Calu3 (cell line): ENCODE measurements around the gene F2RL3. TPM values are rescaled to one million over a fixed set of nuclear protein-coding genes. Genes with fewer than 3 reads are reported as not detected.

Source experiments
- BruUV-seq: library from RNA; stranded (reverse); fragments of 400-500 nt; replicated peaks from 2 replicates; lab custom pipeline; 2021; lab: Mats Ljungman, UMichigan
- CTCF ChIA-PET: fragments of 300-600 bp; sonication (Branson Sonifier 250); formaldehyde crosslinking; loops from one replicate; lab custom pipeline; 2022; ENCODE audit warnings: antibody characterized with exemption; lab: Charles Lee
- DNase-seq: peaks from one replicate; pipeline ENCODE4 v3.0.0; 2022
- H3K27ac Mint-ChIP-seq: one replicate; pipeline ENCODE4 v1.8.0; 2022; ENCODE audit warnings: mixed read lengths; ENCODE audit not compliant: unreplicated experiment
- H3K27me3 Mint-ChIP-seq: one replicate; pipeline ENCODE4 v1.8.0; 2022; ENCODE audit warnings: mixed read lengths; ENCODE audit not compliant: unreplicated experiment
- H3K36me3 Mint-ChIP-seq: one replicate; pipeline ENCODE4 v1.8.0; 2022; ENCODE audit warnings: mild to moderate bottlenecking, moderate library complexity, mixed read lengths; ENCODE audit not compliant: insufficient read depth, unreplicated experiment
- H3K4me1 Mint-ChIP-seq: one replicate; pipeline ENCODE4 v1.8.0; 2022; ENCODE audit warnings: mild to moderate bottlenecking, low read depth, mixed read lengths; ENCODE audit not compliant: unreplicated experiment
- H3K4me3 Mint-ChIP-seq: one replicate; pipeline ENCODE4 v1.8.0; 2022; ENCODE audit warnings: mild to moderate bottlenecking, low read depth, moderate library complexity, mixed read lengths; ENCODE audit not compliant: unreplicated experiment
- H3K9me3 Mint-ChIP-seq: one replicate; pipeline ENCODE4 v1.8.0; 2022; ENCODE audit warnings: low read depth, mixed read lengths; ENCODE audit not compliant: unreplicated experiment
- CTCF ChIP-seq: fragments of 200-600 bp; IDR thresholded peaks from one replicate; pipeline ENCODE4 v1.8.0; 2022; ENCODE audit warnings: antibody characterized with exemption; ENCODE audit not compliant: unreplicated experiment
- intact Hi-C: fragments of 100-400 bp; cut with micrococcal nuclease; formaldehyde crosslinking; loops from one replicate; pipeline ENCODE4 v1.10.0; 2022; ENCODE audit not compliant: unreplicated experiment
- total RNA-seq: library from RNA; stranded (reverse); gene quantifications from 2 replicates; pipeline ENCODE4 v1.2.3, GENCODE V29; 2022

F2RL3 gene
- total RNA-seq, 1 experiment from 2014 or later = not detected

- intact Hi-C loops = no loop called here
- peaks cover 45% of the 10 kb centered on the region for H3K36me3 Mint-ChIP-seq
- H3K4me3 Mint-ChIP-seq = no peak overlapping the region
- H3K4me1 Mint-ChIP-seq = peaks cover 9% of the 10 kb centered on the region
- H3K9me3 Mint-ChIP-seq = peaks cover 16% of the 10 kb centered on the region
- no peak overlapping the region for H3K27ac Mint-ChIP-seq
- no peak for DNase-seq
- no peaks in the 10 kb centered on the region for H3K27me3 Mint-ChIP-seq
- CTCF ChIA-PET = no interaction called here
- TF ChIP-seq CTCF = no peak
- BruUV-seq = no TSS peak
Observed at GRCh38 chr19:16877581-16877980, 11.2 kb upstream of the F2RL3 start.

DNA sequence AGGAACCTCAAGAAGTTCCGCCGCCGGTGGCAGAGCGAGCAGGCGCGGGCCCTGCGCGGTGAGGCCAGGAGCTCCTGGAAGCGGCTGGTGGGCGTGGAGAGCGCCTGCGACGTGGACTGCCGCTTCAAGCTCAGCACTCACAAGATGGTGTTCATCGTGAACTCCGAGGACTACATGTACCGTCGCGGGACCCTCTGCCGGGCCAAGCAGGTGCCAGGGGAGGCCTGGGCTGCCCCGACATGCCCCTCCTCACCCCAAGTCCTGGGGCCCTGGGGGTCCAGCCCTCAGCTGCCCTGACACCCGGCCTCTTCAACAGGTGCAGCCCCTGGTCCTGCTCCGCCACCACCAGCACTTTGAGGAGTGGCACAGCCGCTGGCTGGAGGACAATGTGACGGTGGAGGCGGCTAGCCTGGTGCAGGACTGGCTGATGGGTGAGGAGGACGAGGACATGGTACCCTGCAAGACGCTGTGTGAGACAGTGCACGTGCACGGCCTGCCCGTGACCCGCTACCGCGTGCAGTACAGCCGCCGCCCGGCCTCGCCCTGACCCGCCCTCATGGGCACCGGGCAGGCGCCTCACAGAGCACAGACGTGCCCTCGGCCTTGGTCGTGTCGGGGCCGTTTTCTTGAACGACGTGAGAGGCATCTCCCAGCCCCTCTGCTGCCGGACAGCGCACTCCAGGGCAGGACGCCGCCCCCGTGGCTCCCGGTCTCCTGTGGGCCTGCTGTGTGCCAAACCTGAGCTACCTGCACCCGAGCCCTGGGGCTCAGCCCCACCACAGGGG, 10.4 kb upstream of the F2RL3 start:
- H3K9me3 Mint-ChIP-seq = peaks cover 19% of the 10 kb centered on the region
- peaks cover 45% of the 10 kb centered on the region for H3K36me3 Mint-ChIP-seq
- no peak for DNase-seq
- H3K4me1 Mint-ChIP-seq = peaks cover 9% of the 10 kb centered on the region
- H3K27ac Mint-ChIP-seq = no peak overlapping the region
- H3K27me3 Mint-ChIP-seq = no peaks in the 10 kb centered on the region
- H3K4me3 Mint-ChIP-seq = no peak overlapping the region
- CTCF ChIA-PET = no interaction called here
- TF ChIP-seq CTCF = no peak
- no TSS peak for BruUV-seq
- intact Hi-C loops = no loop called here

- Mint-ChIP-seq H3K36me3 (peaks cover 28% of the 10 kb centered on the region), H3K27ac (no peak overlapping the region), H3K9me3 (peaks cover 8% of the 10 kb centered on the region), H3K4me3 (no peak overlapping the region), H3K4me1 (no peaks in the 10 kb centered on the region), H3K27me3 (no peaks in the 10 kb centered on the region)
- intact Hi-C loops = no loop called here
- no TSS peak for BruUV-seq
- no peak for TF ChIP-seq CTCF
- CTCF ChIA-PET = interaction anchor here (0.7 kb wide), 1 partner anchor 109 kb away, joined by 4 read pairs; no protein-coding TSS in a partner anchor
- DNase-seq = no peak
Observed at GRCh38 chr19:16880884-16881554, 7.8 kb upstream of the F2RL3 start.

- no peak for DNase-seq
- H3K9me3 Mint-ChIP-seq = peaks cover 8% of the 10 kb centered on the region
- intact Hi-C loops = no loop called here
- no peak overlapping the region for H3K4me3 Mint-ChIP-seq
- no peak overlapping the region for H3K27ac Mint-ChIP-seq
- CTCF ChIA-PET = no interaction called here
- BruUV-seq = no TSS peak
- no peak for TF ChIP-seq CTCF
- no peaks in the 10 kb centered on the region for H3K4me1 Mint-ChIP-seq
- H3K36me3 Mint-ChIP-seq = peaks cover 27% of the 10 kb centered on the region
- no peaks in the 10 kb centered on the region for H3K27me3 Mint-ChIP-seq
Observed at GRCh38 chr19:16882146-16882545, 6.7 kb upstream of the F2RL3 start.
